ENCODE data around the gene CRYGA. TPM values are rescaled to one million over a fixed set of nuclear protein-coding genes. Genes with fewer than 3 reads are reported as not detected.

The CRYGA gene
- total RNA-seq, 4 donors from 2014 or later, result not detected

DNA sequence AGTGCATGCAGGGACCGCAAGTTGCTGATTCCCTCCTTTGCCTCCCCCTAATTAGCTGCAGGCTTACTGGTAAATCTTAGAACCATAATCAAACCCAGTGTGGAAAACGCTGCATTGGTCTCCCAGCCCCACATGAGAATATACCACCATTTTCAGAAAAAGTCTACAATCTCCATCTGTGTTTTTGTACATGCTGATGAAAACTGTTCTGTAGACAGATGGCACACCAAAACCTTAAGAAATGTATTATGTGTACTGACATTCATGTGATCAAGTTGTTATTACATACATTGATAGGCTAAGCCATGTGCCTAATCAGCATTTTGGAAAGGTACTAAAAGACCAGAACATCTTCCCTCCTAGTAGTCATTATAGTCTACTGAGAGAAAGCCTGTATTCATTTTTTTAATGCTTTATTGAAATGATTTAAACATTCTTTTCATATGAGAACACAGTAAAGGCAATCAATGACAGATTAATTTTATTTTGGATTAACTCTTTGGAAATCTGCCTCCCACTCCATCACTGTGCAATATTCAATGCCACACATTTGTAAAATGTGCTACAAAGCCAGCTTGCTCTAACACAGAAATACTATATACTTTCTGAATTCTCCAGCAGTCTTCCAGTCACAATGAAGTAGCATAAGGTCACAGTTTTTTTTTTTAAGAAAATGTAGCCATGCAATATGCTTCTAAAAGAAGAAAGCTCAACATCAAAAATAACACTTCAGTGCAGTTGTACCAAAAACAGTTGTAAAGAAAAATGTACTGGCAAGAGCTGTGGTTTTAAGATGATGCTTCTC is 1.8 kb upstream of the CRYGA start:
- no peak overlapping the region for H3K27ac ChIP-seq
- 82% methylated on average over 2 of the region's 2 CpGs for WGBS, 2 donors
- intact Hi-C loops (cut with DNase I), result no loop called here
- TF ChIP-seq, protein P1, sequence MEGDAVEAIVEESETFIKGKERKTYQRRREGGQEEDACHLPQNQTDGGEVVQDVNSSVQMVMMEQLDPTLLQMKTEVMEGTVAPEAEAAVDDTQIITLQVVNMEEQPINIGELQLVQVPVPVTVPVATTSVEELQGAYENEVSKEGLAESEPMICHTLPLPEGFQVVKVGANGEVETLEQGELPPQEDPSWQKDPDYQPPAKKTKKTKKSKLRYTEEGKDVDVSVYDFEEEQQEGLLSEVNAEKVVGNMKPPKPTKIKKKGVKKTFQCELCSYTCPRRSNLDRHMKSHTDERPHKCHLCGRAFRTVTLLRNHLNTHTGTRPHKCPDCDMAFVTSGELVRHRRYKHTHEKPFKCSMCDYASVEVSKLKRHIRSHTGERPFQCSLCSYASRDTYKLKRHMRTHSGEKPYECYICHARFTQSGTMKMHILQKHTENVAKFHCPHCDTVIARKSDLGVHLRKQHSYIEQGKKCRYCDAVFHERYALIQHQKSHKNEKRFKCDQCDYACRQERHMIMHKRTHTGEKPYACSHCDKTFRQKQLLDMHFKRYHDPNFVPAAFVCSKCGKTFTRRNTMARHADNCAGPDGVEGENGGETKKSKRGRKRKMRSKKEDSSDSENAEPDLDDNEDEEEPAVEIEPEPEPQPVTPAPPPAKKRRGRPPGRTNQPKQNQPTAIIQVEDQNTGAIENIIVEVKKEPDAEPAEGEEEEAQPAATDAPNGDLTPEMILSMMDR (IDR thresholded peaks at IDR 0.05), result no peak
- TF ChIP-seq POLR2A (IDR thresholded peaks at IDR 0.05), result no peak
- no peaks in the 10 kb centered on the region for H3K9me3 ChIP-seq
- no peaks in the 10 kb centered on the region for H3K36me3 ChIP-seq
- no peak for DNase-seq
- H3K4me1 ChIP-seq, result no peaks in the 10 kb centered on the region
- H3K27me3 ChIP-seq, result peaks cover 0 to 28% (median 0%) of the 10 kb centered on the region in 4 donors
- H3K4me3 ChIP-seq, result no peak overlapping the region

DNA sequence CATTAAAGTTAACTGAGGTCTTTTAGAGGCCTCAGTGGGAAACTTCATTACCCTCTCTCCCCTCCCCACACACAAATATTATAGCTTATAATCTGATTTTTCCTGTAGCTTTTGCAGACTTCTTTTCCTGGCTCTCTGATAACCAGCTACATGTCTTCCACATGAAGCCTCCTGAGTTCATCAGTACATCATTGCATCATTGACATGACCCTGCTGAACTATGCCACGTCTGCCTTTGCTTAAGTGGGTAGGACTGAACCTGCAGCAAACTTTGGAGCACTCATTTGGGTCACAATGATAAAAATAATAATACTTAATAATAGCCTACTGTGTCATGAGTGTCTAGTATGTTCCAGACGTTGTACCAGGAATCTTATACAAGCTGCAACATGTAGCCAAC is 7.0 kb downstream of the CRYGA start:
- WGBS, 2 donors, result 50 to 87% methylated on average over 2 of the region's 2 CpGs
- no peaks in the 10 kb centered on the region for H3K36me3 ChIP-seq
- H3K4me1 ChIP-seq, result no peaks in the 10 kb centered on the region
- TF ChIP-seq POLR2A (IDR thresholded peaks at IDR 0.05), result no peak
- TF ChIP-seq, protein P1 (IDR thresholded peaks at IDR 0.05), result no peak
- H3K9me3 ChIP-seq, result peaks cover 0 to 6% (median 0%) of the 10 kb centered on the region in 3 donors
- H3K27me3 ChIP-seq, result no peaks in the 10 kb centered on the region
- H3K4me3 ChIP-seq, result no peak overlapping the region
- DNase-seq, result no peak
- intact Hi-C loops (cut with DNase I), result no loop called here
- H3K27ac ChIP-seq, result no peak overlapping the region

DNA sequence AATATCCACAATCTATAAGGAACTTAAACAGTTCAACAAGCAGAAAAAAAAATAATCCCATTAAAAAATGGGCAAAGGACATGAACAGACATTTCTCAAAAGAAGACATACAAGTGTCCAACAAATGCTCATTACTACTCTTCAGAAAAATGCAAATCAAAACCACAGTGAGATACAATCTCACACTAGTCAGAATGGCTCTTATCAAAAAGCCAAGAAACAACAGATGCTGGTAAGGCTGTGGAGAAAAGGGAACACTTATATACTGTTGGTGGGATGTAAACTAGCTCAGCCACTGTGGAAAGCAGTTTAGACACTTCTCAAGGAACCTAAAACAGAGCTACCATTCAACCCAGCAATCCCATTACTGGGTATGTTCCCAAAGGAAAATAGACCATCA is 10.2 kb downstream of the CRYGA start:
- Histone ChIP-seq H3K9me3 (peaks cover 0 to 9% (median 0%) of the 10 kb centered on the region in 3 donors), H3K27ac (no peak overlapping the region), H3K4me3 (no peak overlapping the region), H3K4me1 (no peaks in the 10 kb centered on the region), H3K36me3 (no peaks in the 10 kb centered on the region), H3K27me3 (no peaks in the 10 kb centered on the region)
- intact Hi-C loops (cut with DNase I), result no loop called here
- DNase-seq, result no peak
- TF ChIP-seq, protein P1 (IDR thresholded peaks at IDR 0.05), result no peak
- TF ChIP-seq POLR2A (IDR thresholded peaks at IDR 0.05), result no peak

DNA sequence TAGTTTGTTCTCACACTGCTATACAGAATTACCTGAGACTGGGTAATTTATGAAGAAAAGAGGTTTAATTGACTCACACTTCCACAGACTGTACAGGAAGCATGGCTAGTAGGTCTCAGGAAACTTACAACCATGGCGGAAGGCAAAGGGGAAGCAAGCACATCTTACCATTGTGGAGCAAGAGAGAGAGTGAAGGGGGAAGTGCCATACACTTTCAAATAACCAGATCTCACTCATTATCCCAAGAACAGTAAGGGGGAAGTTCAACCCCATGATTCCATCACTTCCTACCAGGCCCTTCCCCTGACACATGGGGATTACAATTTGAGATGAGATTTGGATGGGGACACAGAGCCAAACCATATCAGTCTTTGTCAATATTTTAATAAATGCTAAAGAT is 12.4 kb downstream of the CRYGA start:
- intact Hi-C loops (cut with DNase I), result no loop called here
- 87 to 93% methylated on average over 1 of the region's 1 CpG for WGBS, 2 donors
- no peaks in the 10 kb centered on the region for H3K4me1 ChIP-seq
- H3K36me3 ChIP-seq, result no peaks in the 10 kb centered on the region
- peaks cover 0 to 12% (median 0%) of the 10 kb centered on the region in 4 donors for H3K27me3 ChIP-seq
- DNase-seq, result no peak
- no peak overlapping the region for H3K4me3 ChIP-seq
- no peak overlapping the region for H3K27ac ChIP-seq
- peaks cover 0 to 9% (median 0%) of the 10 kb centered on the region in 3 donors for H3K9me3 ChIP-seq
- TF ChIP-seq POLR2A (IDR thresholded peaks at IDR 0.05), result no peak
- TF ChIP-seq, protein P1 (IDR thresholded peaks at IDR 0.05), result no peak

DNA sequence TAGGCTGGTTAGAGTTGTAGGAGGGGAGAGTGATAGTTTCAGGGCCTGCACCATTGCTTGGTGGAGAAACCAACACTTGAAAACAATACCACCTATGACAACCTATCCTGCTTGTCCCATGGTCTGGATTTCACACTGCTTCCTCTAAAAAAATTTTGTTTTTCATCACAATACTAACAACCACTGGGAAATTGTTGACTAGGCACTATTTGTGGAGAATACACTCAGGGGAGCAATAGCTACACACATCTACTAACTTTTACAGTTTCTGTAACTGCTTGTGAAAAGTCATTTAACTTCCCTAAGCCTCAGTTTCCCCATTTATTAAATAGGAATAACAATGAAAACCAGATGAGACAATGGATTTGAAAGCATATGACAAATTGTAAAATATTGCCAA is 13.3 kb downstream of the CRYGA start:
- no peak for DNase-seq
- Histone ChIP-seq H3K27ac (no peak overlapping the region), H3K4me1 (no peaks in the 10 kb centered on the region), H3K4me3 (no peak overlapping the region), H3K36me3 (no peaks in the 10 kb centered on the region), H3K27me3 (peaks cover 0 to 15% (median 0%) of the 10 kb centered on the region in 4 donors), H3K9me3 (peaks cover 0 to 9% (median 0%) of the 10 kb centered on the region in 3 donors)
- no peak for TF ChIP-seq POLR2A (IDR thresholded peaks at IDR 0.05)
- intact Hi-C loops (cut with DNase I), result no loop called here

Data from esophagus squamous epithelium (tissue), 5 donors.